Neural progenitor cell (in vitro differentiated cells): ENCODE measurements around the gene RGS7. TPM values are rescaled to one million over a fixed set of nuclear protein-coding genes. Genes with fewer than 3 reads are reported as not detected.

Source experiments
- DNase-seq: peaks from one replicate; pipeline ENCODE4 v3.0.0-alpha.2; 2016; ENCODE audit warnings: low spot score
- H2AFZ ChIP-seq: fragments of 200-600 bp; sonication (generic); replicated peaks from 2 replicates; pipeline ENCODE4 v1.6.1; 2016; ENCODE audit warnings: antibody characterized with exemption
- H3F3A ChIP-seq: fragments of 200-600 bp; sonication (generic); 2 replicates; pipeline ENCODE4 v1.6.1; 2016; ENCODE audit warnings: antibody characterized with exemption, low read depth
- H3K27ac ChIP-seq: fragments of 200-600 bp; sonication (generic); 2 replicates; pipeline ENCODE4 v1.5.1; 2016; ENCODE audit warnings: mild to moderate bottlenecking
- H3K27me3 ChIP-seq: fragments of 200-600 bp; sonication (generic); 2 replicates; pipeline ENCODE4 v1.6.1; 2016; ENCODE audit warnings: mild to moderate bottlenecking, moderate library complexity
- H3K36me3 ChIP-seq: fragments of 200-600 bp; sonication (generic); 2 replicates; pipeline ENCODE4 v1.5.1; 2016
- H3K4me1 ChIP-seq: fragments of 200-600 bp; sonication (generic); 2 replicates; pipeline ENCODE4 v1.6.1; 2016; ENCODE audit warnings: mixed run types
- H3K4me2 ChIP-seq: fragments of 200-600 bp; sonication (generic); 2 replicates; pipeline ENCODE4 v1.6.1; 2016
- H3K4me3 ChIP-seq: fragments of 200-600 bp; sonication (generic); 2 replicates; pipeline ENCODE4 v1.5.1; 2016
- H3K79me2 ChIP-seq: fragments of 200-600 bp; sonication (generic); 2 replicates; pipeline ENCODE4 v1.6.1; 2016; ENCODE audit warnings: low read depth
- H3K9ac ChIP-seq: fragments of 200-600 bp; sonication (generic); 2 replicates; pipeline ENCODE4 v1.6.1; 2016
- H3K9me3 ChIP-seq: fragments of 200-600 bp; sonication (generic); 2 replicates; pipeline ENCODE4 v1.5.1; 2016; ENCODE audit warnings: low read depth
- H4K20me1 ChIP-seq: fragments of 200-600 bp; sonication (generic); 2 replicates; pipeline ENCODE4 v1.6.1; 2016; ENCODE audit warnings: low read depth
- H3K27ac Mint-ChIP-seq: 3 replicates; pipeline ENCODE4 v1.8.0; 2021; ENCODE audit warnings: mixed read lengths
- H3K27me3 Mint-ChIP-seq: 2 replicates; pipeline ENCODE4 v1.8.0; 2022; ENCODE audit warnings: low read depth, mild to moderate bottlenecking, inconsistent platforms, moderate library complexity, mixed read lengths; ENCODE audit not compliant: insufficient read depth
- H3K36me3 Mint-ChIP-seq: 3 replicates; pipeline ENCODE4 v1.8.0; 2021; ENCODE audit warnings: mixed read lengths
- H3K4me1 Mint-ChIP-seq: 3 replicates; pipeline ENCODE4 v1.8.0; 2021; ENCODE audit warnings: mixed read lengths
- H3K4me3 Mint-ChIP-seq: 3 replicates; pipeline ENCODE4 v1.8.0; 2021; ENCODE audit warnings: mild to moderate bottlenecking, moderate library complexity, mixed read lengths
- H3K9me3 Mint-ChIP-seq: 3 replicates; pipeline ENCODE4 v1.8.0; 2020; ENCODE audit warnings: mixed read lengths
- CTCF ChIP-seq: fragments of 200-600 bp; sonication (generic); IDR thresholded peaks from 2 replicates; pipeline ENCODE4 v1.5.1; 2017; ENCODE audit warnings: antibody characterized with exemption, mild to moderate bottlenecking
- EZH2 ChIP-seq: fragments of 200-600 bp; sonication (generic); IDR thresholded peaks from 2 replicates; pipeline ENCODE4 v1.6.1; 2017; ENCODE audit warnings: antibody characterized with exemption, mild to moderate bottlenecking, moderate library complexity
- EZH2phosphoT487 ChIP-seq: fragments of 200-600 bp; sonication (generic); IDR thresholded peaks from 2 replicates; pipeline ENCODE4 v1.6.1; 2017; ENCODE audit warnings: antibody characterized with exemption
- total RNA-seq: library from RNA; depleted of rRNA; stranded (reverse); fragments of >200 nt; gene quantifications from 2 replicates; pipeline ENCODE4 v1.2.3, GENCODE V29; 2015; ENCODE audit warnings: low replicate concordance

Gene RGS7
- total RNA-seq, 1 donor from 2014 or later = not detected

- Mint-ChIP-seq H3K4me3 (no peak overlapping the region), H3K36me3 (no peaks in the 10 kb centered on the region), H3K9me3 (no peaks in the 10 kb centered on the region), H3K27me3 (no peaks in the 10 kb centered on the region), H3K4me1 (no peaks in the 10 kb centered on the region), H3K27ac (no peak overlapping the region)
- no peaks in the 10 kb centered on the region for H3K79me2 ChIP-seq
- H3K9ac ChIP-seq = no peak overlapping the region
- H3K27ac ChIP-seq = no peak overlapping the region
- no peaks in the 10 kb centered on the region for H3K27me3 ChIP-seq
- no peak for DNase-seq
- no peaks in the 10 kb centered on the region for H3K9me3 ChIP-seq
- H3K36me3 ChIP-seq = no peaks in the 10 kb centered on the region
- H3K4me3 ChIP-seq = no peak overlapping the region
- no peaks in the 10 kb centered on the region for H4K20me1 ChIP-seq
- TF ChIP-seq CTCF (no peak), EZH2phosphoT487 (no peak), EZH2 (no peak)
- H2AFZ ChIP-seq = no peak overlapping the region
- H3F3A ChIP-seq = no peaks in the 10 kb centered on the region
- H3K4me1 ChIP-seq = no peaks in the 10 kb centered on the region
- no peak overlapping the region for H3K4me2 ChIP-seq
Measured at GRCh38 chr1:240804475-240804874, 552.5 kb downstream of the RGS7 start.

GRCh38 chr1:240803151-240803550 lies 553.9 kb downstream of the RGS7 start:
- Histone ChIP-seq H3K4me1 (no peaks in the 10 kb centered on the region), H3K27me3 (no peaks in the 10 kb centered on the region), H2AFZ (no peak overlapping the region), H3K9ac (no peak overlapping the region), H3K4me3 (no peak overlapping the region), H4K20me1 (no peaks in the 10 kb centered on the region), H3K27ac (no peak overlapping the region), H3K4me2 (no peak overlapping the region), H3K79me2 (no peaks in the 10 kb centered on the region), H3F3A (no peaks in the 10 kb centered on the region), H3K9me3 (no peaks in the 10 kb centered on the region), H3K36me3 (no peaks in the 10 kb centered on the region)
- H3K4me1 Mint-ChIP-seq = no peaks in the 10 kb centered on the region
- no peak overlapping the region for H3K27ac Mint-ChIP-seq
- DNase-seq = no peak
- no peaks in the 10 kb centered on the region for H3K36me3 Mint-ChIP-seq
- no peaks in the 10 kb centered on the region for H3K9me3 Mint-ChIP-seq
- no peaks in the 10 kb centered on the region for H3K27me3 Mint-ChIP-seq
- H3K4me3 Mint-ChIP-seq = no peak overlapping the region
- no peak for TF ChIP-seq EZH2phosphoT487
- TF ChIP-seq CTCF = no peak
- TF ChIP-seq EZH2 = no peak

GRCh38 chr1:240802271-240802670 lies 554.7 kb downstream of the RGS7 start:
- Histone ChIP-seq H3K27me3 (no peaks in the 10 kb centered on the region), H4K20me1 (no peaks in the 10 kb centered on the region), H3K4me3 (no peak overlapping the region), H3K4me1 (no peaks in the 10 kb centered on the region), H3K9me3 (no peaks in the 10 kb centered on the region), H3K4me2 (no peak overlapping the region), H3F3A (no peaks in the 10 kb centered on the region), H2AFZ (no peak overlapping the region), H3K36me3 (no peaks in the 10 kb centered on the region), H3K27ac (no peak overlapping the region), H3K9ac (no peak overlapping the region), H3K79me2 (no peaks in the 10 kb centered on the region)
- no peak overlapping the region for H3K27ac Mint-ChIP-seq
- H3K27me3 Mint-ChIP-seq = no peaks in the 10 kb centered on the region
- H3K4me1 Mint-ChIP-seq = no peaks in the 10 kb centered on the region
- no peak for DNase-seq
- TF ChIP-seq CTCF (no peak), EZH2phosphoT487 (no peak), EZH2 (no peak)
- H3K36me3 Mint-ChIP-seq = no peaks in the 10 kb centered on the region
- H3K9me3 Mint-ChIP-seq = no peaks in the 10 kb centered on the region
- no peak overlapping the region for H3K4me3 Mint-ChIP-seq
